ENCODE results near the gene WBP1L. TPM values are rescaled to one million over a fixed set of nuclear protein-coding genes. Genes with fewer than 3 reads are reported as not detected.

Gene WBP1L
- total RNA-seq, 1 donor from 2014 or later = 79.7 TPM

DNA sequence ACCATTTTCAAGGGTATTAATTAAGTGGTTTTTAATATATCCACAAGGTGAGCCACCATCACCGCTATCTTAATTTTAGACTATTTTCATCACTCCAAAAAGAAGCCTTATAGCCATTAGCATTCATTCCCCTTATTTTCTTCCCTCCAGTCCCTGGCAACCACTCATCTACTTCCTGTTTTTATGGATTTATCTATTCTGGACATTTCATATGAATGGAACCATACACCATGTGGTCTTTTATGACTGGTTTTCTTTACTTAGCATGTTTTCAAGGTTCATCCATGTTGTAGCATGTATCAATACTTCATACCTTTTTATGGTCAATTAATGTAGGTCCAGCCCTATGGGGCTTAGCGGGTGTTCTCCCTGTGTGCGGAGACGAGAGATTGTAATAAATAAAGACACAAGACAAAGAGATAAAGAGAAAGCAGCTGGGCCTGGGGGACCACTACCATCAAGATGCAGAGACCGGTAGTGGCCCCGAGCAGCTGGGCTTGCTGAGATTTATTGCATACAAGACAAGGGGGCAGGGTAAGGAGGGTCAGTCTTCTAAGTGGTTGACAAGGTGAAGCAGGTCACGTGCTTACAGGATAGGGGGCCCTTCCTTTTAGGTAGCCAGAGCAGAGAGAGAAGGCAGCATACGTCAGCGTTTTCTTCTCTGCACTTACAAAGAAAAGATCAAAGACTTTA is 14.6 kb downstream of the WBP1L start:
- peak; percentile 49 for DNase-seq (ENCODE audit: low read depth)

DNA sequence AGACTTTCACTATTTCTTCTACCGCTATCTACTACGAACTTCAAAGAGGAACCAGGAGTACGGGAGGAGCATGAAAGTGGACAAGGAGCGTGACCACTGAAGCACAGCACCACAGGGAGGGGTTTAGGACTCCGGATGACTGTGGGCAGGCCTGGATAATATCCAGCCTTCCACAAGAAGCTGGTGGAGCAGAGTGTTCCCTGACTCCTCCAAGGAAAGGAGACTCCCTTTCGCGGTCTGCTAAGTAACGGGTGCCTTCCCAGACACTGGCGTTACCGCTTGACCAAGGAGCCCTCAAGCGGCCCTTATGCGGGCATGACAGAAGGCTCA is 15.2 kb downstream of the WBP1L start:
- DNase-seq (ENCODE audit: low read depth) = peak; percentile 56

DNA sequence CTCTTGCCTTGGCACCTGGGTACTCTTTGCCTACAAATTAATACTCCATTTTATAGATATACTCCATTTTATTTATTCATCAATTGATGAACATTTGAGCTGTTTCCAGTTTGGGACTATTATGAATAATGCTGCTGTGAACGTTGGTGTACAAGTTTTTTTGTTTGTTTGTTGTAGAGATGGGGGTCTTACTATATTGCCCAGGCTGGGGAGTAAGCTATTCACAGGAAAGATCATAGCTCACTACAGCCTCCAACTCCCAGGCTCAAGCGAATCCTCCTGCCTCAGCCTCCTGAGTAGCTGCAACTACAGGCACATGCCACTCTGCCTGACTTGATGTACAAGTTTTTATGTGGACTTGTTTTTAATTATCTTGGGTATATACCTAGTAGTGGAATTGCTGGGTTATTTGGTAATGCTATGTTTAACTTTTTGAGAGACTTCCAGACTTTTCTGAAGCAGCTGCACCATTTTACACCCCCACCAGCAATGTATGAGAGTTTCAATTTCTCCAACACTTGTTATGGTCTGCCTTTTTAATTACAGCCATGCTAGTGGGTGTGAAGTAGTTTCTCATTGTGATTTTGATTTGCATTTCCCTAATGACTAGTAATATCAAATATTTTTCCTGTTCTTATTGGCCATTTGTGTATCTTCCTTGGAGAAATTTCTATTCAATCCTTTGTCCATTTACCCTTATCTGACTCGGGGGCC is 15.9 kb downstream of the WBP1L start:
- no peak for DNase-seq (ENCODE audit: low read depth)

DNA sequence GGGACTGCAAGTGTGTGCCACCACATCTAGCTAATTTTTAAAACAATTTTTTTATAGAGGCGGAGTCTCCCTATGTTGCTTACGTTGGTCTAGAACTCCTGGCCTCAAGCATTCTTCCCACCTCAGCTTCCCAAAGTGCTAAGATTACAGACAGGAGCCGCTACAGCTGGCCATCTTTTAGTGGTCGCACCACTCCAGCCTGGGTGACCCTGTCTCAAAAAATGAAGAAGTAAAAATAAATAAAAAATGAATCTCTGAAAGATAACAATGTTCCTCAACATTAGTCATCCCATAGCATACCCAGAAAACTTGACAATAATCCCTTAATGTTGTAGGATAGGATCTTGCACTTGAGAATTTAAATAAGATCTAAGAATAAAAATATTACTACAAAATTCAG is 18.2 kb downstream of the WBP1L start:
- DNase-seq (ENCODE audit: low read depth) = no peak

DNA sequence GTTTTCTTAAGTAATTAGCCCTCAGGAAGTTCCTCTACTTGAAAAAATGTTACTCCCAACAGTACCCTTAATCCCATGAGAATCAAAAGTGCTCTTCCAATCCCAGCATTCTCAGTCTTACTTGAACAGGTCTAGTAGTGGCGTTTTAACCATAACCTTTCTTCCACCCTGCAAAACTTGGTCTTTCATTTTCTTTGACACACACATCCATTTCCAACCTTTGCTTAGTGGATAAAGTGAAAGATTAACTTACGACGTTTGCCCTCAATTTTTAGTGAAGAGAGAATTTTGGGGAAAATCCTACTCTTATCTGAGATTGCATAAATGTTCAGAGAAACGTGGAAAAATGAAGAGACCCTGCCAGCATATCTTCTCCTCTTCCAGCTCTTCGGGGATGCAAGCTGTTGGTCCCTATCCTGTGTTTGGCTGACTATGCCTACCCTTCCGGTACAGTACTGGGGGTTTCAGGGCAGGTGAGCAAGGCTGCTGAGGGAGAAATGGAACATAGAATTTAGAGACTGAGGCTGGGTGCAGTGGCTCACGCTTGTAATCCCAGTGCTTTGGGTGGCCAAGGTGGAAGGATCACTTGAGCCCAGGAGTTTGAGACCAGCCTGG is 18.8 kb downstream of the WBP1L start:
- no peak for DNase-seq (ENCODE audit: low read depth)

DNA sequence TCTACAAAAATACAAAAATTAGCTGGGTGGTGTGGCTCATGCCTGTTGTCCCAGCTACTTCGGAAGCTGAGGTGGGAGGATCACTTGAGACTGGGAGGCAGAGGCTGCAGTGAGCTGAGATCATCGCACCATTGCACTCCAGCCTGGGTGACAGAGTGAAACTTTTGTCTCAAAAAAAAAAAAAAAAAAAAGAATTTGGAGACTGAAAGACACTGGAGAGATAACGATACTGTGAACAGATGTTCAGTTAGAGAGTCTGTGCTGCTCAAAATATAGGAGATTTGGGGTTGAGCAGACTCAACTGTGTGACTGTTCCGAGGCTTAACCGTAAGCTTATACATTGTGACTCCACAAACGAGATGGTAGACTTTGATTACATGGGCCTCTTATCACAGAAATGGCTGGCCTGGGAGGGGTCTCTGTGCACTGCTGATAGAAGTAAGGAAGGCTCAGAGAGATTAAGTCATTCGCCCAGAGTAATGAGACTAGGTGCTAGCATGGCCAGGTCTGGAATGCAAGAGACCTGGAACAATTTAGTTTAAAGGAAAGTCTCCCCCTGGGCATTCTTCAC is 19.4 kb downstream of the WBP1L start:
- no peak for DNase-seq (ENCODE audit: low read depth)

DNA sequence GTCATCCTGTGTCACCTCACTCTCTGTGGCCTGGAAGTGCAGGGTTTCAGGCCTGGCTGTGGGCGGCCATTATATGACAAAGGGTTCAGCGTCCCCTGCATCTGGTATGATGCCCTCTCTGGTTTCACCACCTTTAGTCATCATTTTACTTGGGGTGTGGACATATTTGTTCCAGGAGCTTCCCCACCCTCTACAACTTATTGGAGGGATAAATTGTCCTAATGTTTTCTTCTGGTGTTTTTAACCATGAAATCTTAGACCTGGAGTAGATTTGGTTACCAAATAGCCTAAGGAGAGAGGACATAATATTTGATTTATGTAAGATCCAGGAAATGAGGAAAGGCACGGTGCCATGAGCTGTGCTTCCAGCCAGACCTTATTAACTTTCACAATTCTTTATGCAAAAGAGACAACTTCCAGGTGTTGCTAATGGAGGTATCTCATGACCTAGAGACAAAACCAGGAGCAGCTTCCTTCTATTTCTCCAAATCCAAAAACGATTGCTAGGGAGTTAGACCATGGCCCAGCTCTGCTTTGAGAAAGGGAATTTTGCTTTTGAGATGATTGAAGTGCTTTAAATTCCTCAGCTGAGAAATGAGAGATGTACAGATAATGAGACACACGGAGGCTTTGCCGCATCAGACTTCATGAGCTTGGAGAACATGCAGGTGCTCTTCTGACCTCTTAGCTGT is 20.9 kb downstream of the WBP1L start:
- DNase-seq (ENCODE audit: low read depth) = no peak

DNA sequence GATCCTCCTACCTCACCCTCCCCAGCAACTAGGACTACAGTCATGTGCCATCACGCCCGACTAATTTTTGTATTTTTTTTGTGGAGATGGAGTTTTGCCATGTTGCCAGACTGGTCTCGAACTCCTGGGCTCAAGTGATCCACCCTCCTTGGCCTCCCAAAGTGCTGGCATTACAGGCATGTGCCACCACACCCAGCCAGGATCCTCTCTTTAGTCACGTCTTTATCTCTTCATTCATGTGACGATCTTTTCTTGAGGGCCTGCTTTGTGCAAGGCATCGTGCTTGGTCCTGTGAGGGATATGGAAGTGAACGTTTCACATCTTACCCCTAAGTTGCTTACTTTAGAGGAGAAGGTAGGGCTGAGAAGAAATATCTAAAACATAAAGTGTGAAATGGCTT is 21.6 kb downstream of the WBP1L start:
- DNase-seq (ENCODE audit: low read depth) = no peak

DNA sequence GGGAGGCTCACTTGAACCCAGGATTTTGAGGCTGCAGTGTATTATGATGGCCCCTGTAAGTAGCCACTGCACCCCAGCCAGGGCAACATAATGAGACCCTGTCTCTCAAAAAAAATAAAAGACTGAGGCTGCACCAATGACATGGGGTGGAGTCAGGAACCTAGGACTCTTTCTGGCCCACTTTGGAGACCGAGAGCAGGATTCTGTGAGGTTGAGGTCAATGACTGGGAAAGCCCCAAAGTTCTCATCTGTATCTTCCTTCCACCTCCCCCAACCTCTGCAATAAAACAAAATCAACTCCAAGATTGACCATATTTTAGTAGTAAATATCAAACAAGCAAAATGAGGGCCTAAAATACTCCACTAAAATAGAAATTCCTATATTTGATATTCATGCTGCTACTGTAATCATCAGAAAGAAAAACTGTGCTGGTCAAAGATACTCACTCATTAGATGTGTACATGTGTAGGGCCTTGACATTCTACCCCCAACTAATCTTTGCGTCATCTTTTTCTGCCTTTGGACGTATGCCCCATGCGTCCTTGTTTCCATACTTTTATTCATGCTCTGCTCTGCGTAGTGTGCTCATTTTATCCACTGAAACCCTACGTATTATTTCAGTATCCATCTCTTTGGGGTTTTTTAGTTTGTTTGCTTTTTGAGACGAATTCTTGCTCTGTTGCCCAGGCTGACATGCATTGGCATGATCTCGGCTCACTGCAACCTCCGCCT is 23.8 kb downstream of the WBP1L start:
- DNase-seq (ENCODE audit: low read depth) = no peak

DNA sequence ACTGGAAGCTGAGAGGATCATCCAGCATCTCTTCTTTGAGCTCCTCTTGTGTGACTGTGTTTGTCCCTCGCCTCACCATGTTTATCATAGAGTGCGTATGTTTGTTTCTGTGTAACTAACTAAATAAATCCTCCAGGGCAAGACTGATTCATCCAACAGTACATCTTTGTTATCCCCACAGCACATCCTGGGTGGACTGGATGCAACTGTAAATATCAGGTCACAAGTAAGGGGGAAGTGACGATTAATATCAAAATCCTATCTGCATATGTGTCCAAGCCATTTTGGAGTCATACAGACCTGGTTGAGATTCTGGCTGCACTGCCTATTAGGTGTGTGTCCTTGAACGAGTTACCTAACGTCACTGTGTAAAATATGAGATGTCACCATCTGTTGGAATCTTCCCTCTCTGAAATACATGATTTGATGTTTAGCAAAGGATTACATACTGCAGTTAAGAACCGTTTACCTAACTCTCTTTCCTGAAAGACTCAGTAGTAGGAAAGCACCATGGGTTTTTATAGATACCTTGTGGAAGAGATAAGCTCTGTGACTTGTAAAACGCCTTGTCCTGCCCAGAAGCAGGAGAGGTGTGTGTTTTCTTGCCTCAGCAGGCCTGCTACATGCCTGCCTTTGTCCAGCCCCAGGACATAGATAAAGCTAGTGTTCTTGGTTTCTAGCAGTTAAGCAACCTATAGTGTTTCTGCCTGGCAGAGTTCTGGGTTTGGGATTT is 25.8 kb downstream of the WBP1L start:
- DNase-seq (ENCODE audit: low read depth) = no peak

DNA sequence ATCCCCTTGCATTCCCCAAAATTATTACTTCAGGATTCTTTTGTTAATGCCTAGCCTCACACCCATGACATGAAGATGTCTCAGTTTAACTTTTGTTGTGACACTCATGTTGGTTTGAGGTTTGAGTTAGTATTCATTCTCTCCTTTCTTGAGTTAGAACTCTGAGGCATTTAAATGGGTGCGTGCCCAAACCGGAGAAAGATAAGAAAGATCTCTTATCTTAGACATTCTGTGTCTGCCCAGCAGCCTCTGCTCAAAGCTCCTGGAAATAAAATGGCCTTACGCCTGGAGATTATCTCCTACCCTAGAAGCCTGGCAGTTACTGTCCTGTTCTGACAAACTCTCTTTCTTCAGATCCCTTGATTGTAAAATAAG is 26.3 kb downstream of the WBP1L start:
- DNase-seq (ENCODE audit: low read depth) = no peak

DNA sequence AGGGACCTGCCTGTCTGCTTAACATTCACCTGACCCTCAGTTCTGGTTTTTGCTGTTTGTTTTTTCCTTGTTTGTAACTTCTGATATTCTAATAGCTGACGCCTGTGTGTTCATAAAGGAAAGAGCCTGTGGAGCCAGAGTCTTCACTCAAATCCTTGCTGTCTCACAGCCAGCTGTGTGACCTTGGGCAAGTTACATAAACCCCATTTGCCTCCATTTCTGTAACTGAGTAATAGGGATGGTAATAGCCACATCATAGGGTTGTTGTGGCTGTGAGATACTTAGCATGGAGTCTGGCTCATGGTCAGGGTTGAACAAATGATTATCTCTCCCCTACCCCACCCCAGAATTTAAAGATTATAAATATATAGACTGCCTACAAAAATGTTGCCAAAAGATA is 27.0 kb downstream of the WBP1L start:
- no peak for DNase-seq (ENCODE audit: low read depth)

DNA sequence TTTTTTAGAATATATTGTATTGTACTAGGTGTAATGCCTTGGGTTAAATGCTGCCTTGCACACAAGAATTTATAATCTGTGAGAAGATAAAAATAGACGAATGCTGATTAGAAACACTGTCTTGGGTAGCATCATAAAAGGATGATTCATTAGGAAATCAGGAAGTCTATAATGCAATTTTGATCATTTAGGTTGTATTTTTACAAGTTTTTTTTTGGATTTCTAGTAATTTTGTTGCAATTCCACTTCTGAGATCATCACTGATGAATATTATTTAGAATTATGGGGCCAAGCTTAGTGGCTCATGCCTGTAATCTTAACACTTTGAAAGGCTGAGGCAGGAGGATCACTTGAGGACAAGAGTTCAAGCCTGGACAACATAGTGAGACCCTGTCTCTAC is 29.6 kb downstream of the WBP1L start:
- DNase-seq (ENCODE audit: low read depth) = no peak

DNA sequence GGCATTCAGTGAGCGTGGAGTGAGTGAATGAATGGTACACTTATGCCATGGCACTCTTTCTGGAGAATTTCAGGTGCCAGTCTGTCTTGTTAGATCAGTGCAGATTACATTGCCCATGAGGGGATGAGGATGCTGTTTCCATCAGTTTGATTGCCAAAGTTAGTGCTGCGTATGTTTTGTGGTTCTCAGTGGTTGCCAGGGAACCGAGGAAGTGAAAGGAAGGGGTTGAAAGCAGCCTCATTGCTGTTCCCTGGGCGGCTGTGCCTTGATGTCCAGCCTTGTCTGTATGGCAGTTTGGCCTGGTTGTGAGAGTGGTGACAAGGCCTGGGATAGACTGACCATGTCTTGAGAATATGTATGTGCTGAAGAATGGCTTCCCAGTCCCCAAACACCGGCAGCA is 30.2 kb downstream of the WBP1L start:
- DNase-seq (ENCODE audit: low read depth) = no peak

DNA sequence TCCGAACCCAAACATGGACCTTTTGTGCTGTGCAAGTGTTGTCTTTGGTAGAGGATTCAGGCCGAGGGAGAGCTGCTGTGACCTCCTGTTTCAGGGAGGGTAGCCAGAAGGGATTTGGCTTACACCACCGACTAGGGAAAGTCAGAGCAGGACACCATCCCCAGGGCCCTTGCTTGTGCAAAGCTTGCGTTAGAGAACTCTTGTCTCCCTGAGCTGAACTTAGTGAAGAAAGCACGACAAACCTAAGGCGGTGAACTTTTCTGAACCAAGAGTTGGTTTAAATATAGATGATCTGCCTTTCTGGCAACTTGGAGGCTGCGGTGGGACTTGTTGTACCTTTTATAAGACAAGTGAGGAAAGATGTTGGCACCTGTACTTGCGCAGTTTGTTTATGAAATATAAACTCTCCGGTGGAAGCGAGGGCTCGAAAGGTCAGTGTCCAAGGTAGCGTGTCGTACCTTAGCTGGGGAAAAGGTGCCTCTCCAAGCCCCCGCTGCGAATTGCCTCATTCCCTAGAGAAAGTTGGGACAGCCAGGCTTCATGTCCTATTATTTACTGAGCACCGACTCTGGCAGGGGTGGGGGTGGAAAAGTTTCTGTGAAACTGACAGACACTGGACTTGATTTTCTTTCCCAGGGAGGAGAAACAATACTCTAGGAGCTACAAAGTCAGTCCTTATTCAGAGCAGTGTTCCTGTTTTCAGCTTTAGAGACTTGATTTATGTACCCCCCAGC is 31.6 kb downstream of the WBP1L start:
- no peak for DNase-seq (ENCODE audit: low read depth)

DNA sequence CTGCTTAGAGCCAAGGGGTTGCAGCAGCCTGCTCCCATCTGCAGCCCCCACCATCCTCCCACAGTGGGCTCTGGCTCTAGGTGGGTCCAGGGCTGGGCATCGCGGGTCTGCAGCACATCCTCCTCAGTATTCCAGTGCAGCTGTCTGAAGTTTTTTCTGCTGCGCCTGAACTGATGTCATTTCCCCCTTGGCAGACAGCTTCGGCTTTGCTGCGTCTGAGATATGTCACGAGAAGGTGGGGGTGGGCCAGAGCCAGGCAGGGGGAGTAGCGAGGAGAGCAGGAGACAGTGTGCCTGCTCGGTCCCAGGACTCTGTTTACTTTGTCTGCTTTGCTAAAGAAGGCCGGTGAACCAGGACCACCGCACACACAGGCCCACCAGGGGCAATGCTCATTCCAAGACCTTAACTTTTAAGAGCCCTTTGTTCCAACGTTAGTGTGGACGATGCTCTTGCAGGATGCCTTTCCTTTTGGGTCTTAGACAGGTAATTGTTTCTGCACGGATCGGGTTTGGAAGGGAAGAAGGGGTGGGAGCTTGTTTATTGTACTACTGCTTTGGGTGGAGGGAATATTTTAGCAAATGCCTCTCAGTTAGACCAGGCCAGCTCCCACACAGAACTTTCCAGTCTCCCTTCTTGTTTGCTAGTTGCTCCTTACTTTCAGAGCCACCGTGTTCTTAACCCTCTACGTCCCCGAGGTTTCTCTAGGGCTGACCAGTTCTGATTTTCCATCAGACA is 32.4 kb downstream of the WBP1L start:
- no peak for DNase-seq (ENCODE audit: low read depth)

DNA sequence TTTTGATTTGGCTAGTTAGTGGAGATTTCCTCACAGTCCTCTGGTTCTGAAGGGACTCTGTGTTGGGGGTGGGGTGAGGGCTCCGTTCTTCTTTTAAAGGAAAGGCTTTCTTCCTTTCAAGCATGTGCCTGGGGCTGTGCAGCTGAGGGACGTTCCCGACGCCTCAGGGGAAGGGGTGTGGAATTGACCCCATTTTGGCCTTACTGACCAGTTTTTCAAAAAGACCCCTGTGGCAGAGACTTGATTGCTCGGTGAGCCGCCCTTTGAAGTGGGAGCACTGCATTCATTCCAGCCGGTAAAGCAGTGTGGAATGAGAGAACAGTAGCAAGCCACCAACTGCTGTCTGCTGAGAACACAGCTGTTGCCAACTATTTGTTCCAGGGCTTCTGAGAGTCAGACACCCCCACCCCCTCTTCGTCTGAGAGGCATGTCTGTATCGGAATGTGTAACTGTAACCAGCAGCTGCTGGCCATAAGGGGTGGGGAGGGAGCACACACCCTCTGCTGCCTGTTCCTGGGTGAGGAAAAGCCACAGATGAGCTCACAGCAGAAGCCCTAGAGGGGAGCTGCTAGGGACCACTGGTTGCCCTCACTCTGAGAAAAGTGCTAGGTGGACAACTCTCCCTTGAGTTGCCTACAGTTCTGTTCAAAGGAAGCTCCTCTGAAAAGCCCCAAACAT is 33.2 kb downstream of the WBP1L start:
- DNase-seq (ENCODE audit: low read depth) = peak; percentile 96

DNA sequence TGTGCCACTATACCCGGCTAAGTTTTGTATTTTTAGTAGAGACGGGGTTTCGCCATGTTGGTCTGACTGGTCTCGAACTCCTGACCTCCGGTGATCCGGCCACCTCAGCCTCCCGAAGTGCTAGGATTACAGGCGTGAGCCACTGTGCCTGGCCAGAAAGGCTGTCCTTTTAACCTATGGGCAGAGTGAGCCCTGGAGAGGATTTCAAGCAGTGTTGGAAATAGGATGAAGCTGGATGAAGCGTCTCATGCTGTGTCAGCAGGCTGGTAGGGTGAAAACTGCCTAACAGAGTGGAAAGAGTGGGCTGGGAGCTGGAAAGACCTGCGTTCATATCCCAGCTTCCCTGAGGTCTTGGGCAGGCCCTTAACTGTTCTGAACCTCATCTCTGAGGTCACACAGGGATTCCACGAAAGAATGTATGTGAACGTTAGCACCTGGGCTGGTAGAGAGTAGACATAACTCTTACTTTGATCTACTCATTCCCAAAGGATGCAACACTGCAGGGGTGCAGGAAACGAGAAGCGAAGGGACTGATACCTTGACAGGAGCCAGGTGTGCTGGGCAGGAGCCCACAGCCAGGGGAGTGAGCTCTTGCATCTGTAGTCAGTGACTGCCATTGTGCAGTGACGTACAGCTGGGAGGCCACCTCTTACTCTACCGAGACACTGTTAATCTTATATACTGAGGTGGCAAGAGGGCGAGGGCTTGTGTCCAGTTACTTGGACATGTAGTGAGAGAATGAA is 34.1 kb downstream of the WBP1L start:
- no peak for DNase-seq (ENCODE audit: low read depth)

All from renal cortical epithelial cell (primary cell).